ENCODE data around the gene VAPB.

GRCh38 chr20:58390659-58391035, 1.6 kb downstream of the VAPB start:
- TF ChIP-seq, protein P1, sequence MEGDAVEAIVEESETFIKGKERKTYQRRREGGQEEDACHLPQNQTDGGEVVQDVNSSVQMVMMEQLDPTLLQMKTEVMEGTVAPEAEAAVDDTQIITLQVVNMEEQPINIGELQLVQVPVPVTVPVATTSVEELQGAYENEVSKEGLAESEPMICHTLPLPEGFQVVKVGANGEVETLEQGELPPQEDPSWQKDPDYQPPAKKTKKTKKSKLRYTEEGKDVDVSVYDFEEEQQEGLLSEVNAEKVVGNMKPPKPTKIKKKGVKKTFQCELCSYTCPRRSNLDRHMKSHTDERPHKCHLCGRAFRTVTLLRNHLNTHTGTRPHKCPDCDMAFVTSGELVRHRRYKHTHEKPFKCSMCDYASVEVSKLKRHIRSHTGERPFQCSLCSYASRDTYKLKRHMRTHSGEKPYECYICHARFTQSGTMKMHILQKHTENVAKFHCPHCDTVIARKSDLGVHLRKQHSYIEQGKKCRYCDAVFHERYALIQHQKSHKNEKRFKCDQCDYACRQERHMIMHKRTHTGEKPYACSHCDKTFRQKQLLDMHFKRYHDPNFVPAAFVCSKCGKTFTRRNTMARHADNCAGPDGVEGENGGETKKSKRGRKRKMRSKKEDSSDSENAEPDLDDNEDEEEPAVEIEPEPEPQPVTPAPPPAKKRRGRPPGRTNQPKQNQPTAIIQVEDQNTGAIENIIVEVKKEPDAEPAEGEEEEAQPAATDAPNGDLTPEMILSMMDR (IDR thresholded peaks at IDR 0.05; ENCODE audit: poor library complexity, severe bottlenecking), result no peak
- TF ChIP-seq EP300 (conservative IDR thresholded peaks at IDR 0.05; ENCODE audit: poor library complexity, severe bottlenecking) (no peak), EZH2 (IDR thresholded peaks at IDR 0.05; ENCODE audit: borderline replicate concordance, insufficient read depth, low read length, poor library complexity, severe bottlenecking) (no peak), POLR2AphosphoS5 (IDR thresholded peaks at IDR 0.05) (no peak), RAD21 (conservative IDR thresholded peaks at IDR 0.05) (no peak), TAF1 (IDR thresholded peaks at IDR 0.05; ENCODE audit: low read depth) (no peak), MXI1 (conservative IDR thresholded peaks at IDR 0.05; ENCODE audit: poor library complexity, severe bottlenecking) (no peak)
- TF ChIP-seq, protein P2, sequence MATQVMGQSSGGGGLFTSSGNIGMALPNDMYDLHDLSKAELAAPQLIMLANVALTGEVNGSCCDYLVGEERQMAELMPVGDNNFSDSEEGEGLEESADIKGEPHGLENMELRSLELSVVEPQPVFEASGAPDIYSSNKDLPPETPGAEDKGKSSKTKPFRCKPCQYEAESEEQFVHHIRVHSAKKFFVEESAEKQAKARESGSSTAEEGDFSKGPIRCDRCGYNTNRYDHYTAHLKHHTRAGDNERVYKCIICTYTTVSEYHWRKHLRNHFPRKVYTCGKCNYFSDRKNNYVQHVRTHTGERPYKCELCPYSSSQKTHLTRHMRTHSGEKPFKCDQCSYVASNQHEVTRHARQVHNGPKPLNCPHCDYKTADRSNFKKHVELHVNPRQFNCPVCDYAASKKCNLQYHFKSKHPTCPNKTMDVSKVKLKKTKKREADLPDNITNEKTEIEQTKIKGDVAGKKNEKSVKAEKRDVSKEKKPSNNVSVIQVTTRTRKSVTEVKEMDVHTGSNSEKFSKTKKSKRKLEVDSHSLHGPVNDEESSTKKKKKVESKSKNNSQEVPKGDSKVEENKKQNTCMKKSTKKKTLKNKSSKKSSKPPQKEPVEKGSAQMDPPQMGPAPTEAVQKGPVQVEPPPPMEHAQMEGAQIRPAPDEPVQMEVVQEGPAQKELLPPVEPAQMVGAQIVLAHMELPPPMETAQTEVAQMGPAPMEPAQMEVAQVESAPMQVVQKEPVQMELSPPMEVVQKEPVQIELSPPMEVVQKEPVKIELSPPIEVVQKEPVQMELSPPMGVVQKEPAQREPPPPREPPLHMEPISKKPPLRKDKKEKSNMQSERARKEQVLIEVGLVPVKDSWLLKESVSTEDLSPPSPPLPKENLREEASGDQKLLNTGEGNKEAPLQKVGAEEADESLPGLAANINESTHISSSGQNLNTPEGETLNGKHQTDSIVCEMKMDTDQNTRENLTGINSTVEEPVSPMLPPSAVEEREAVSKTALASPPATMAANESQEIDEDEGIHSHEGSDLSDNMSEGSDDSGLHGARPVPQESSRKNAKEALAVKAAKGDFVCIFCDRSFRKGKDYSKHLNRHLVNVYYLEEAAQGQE (IDR thresholded peaks at IDR 0.05; ENCODE audit: borderline replicate concordance), result no peak

All from neural cell (in vitro differentiated cells).